HepG2 (cell line): ENCODE data around the gene ADAMTS2. TPM values are rescaled to one million over a fixed set of nuclear protein-coding genes. Genes with fewer than 3 reads are reported as not detected.

Experiments
- ATAC-seq: fragments of 200-7000 bp; cut with Tn5 transposase; 3 replicates; pipeline ENCODE4 v1.9.1; 2020; ENCODE audit warnings: mild to moderate bottlenecking, moderate library complexity
- BruUV-seq: library from RNA; stranded (reverse); fragments of 400-500 nt; replicated peaks from 2 replicates; lab custom pipeline; 2021; lab: Mats Ljungman, UMichigan
- CTCF ChIA-PET: fragments of 300-600 bp; formaldehyde crosslinking; extraction: SDS; loops from one replicate; lab custom pipeline; 2021; ENCODE audit warnings: low total read pairs, inconsistent platforms, low intra/inter-chr PET ratio; lab: Yijun Ruan, JAX
- POLR2A ChIA-PET: fragments of 350-600 bp; sonication (Branson Sonifier 250); formaldehyde crosslinking; loops from one replicate; lab custom pipeline; 2020; ENCODE audit warnings: antibody characterized with exemption, inconsistent platforms; lab: Yijun Ruan, JAX
- DNase-seq: peaks from one replicate; pipeline ENCODE4 v3.0.0-alpha.2; 2015; ENCODE audit warnings: low spot score
- FAIRE-seq: peaks from 3 replicates; lab custom pipeline; 2011; peaks lifted over from hg19 to GRCh38; lab: Jason Lieb, UNC
- H2AFZ ChIP-seq: one replicate; pipeline ENCODE4 v1.6.1; 2011; ENCODE audit warnings: low read length, inconsistent platforms
- H3K27ac ChIP-seq: fragments of 300-600 bp; 3 replicates; pipeline ENCODE4 v1.8.0; 2011; ENCODE audit warnings: mixed run types, mild to moderate bottlenecking, mixed read lengths, low read length, inconsistent platforms; ENCODE audit not compliant: insufficient read depth; ENCODE audit errors: extremely low read length
- H3K27me3 ChIP-seq, 2 experiments: fragments of 200-600 bp in 1 of 2; 2 replicates in 1 of 2; 3 replicates in 1 of 2; pipeline versions ENCODE4 v1.6.0 to v1.8.0; 2011; ENCODE audit warnings: low read length in 2 of 2, mild to moderate bottlenecking in 2 of 2, moderate library complexity in 2 of 2, inconsistent platforms in 1 of 2; ENCODE audit not compliant: insufficient read depth in 2 of 2, control insufficient read depth in 1 of 2
- H3K36me3 ChIP-seq, 2 experiments: fragments of 200-600 bp in 1 of 2; replicated peaks in 1 of 2; 2 replicates in 1 of 2; 3 replicates in 1 of 2; pipeline versions ENCODE4 v1.5.1 to v1.8.0; 2011; ENCODE audit warnings: low read length in 2 of 2, inconsistent platforms in 1 of 2; ENCODE audit not compliant: insufficient read depth in 2 of 2, control insufficient read depth in 1 of 2
- H3K4me1 ChIP-seq: 2 replicates; pipeline ENCODE4 v1.5.1; 2012; ENCODE audit warnings: low read length, inconsistent platforms; ENCODE audit not compliant: insufficient read depth
- H3K4me2 ChIP-seq: 2 replicates; pipeline ENCODE4 v1.6.0; 2011; ENCODE audit warnings: low read depth, low read length, inconsistent platforms
- H3K4me3 ChIP-seq, 3 experiments: fragments of 200-600 bp in 1 of 3; sonication (generic), shearing (Covaris generic) in 1 of 3; replicated peaks in 1 of 3; 2 replicates each; pipeline ENCODE4 v1.5.1; 2011 to 2016; ENCODE audit warnings: low read length in 3 of 3, inconsistent platforms in 2 of 3, low read depth in 2 of 3, mild to moderate bottlenecking in 2 of 3, control low read depth in 1 of 3, mixed read lengths in 1 of 3; ENCODE audit not compliant: insufficient read depth in 1 of 3
- H3K79me2 ChIP-seq: one replicate; pipeline ENCODE4 v1.6.1; 2011; ENCODE audit warnings: low read length, inconsistent platforms; ENCODE audit not compliant: insufficient read depth
- H3K9ac ChIP-seq: 2 replicates; pipeline ENCODE4 v1.6.0; 2011; ENCODE audit warnings: mild to moderate bottlenecking, low read depth, low read length, inconsistent platforms; ENCODE audit not compliant: insufficient read depth
- H3K9me3 ChIP-seq: 2 replicates; pipeline ENCODE4 v1.5.1; 2012; ENCODE audit warnings: mild to moderate bottlenecking, low read length
- H4K20me1 ChIP-seq: 2 replicates; pipeline ENCODE4 v1.6.0; 2011; ENCODE audit warnings: inconsistent platforms, mild to moderate bottlenecking, low read length, moderate library complexity; ENCODE audit not compliant: insufficient read depth
- REPIN1 ChIP-seq: sonication (generic); formaldehyde crosslinking; IDR thresholded peaks from 2 replicates; pipeline ENCODE4 v1.8.0; 2022; ENCODE audit warnings: missing genetic modification reagents, low read depth, mild to moderate bottlenecking, borderline replicate concordance
- ZMYM3 ChIP-seq: sonication (generic); formaldehyde crosslinking; IDR thresholded peaks from 2 replicates; pipeline ENCODE4 v1.5.1; 2020; ENCODE audit warnings: mild to moderate bottlenecking, missing genetic modification reagents
- ZNF749 ChIP-seq: sonication (generic); formaldehyde crosslinking; IDR thresholded peaks from 2 replicates; pipeline ENCODE4 v1.8.0; 2022; ENCODE audit warnings: mild to moderate bottlenecking, missing genetic modification reagents, moderate library complexity, borderline replicate concordance
- ZNF800 ChIP-seq: sonication (generic); formaldehyde crosslinking; IDR thresholded peaks from 2 replicates; pipeline ENCODE4 v1.4.0; 2020; ENCODE audit warnings: missing genetic modification reagents
- WGBS: methylation state at CpG from one replicate; pipeline ENCODE4 v1.1.6; 2017; ENCODE audit warnings: low lambda C conversion rate; 5-methylcytosine and 5-hydroxymethylcytosine counted together
- in situ Hi-C: cut with HindIII; loops from 2 replicates; pipeline ENCODE4 v1.10.0; 2017; ENCODE audit warnings: low pct_unique_long_range_greater_than_20kb; ENCODE audit not compliant: extremely low pct_ligation_motif_present
- intact Hi-C: fragments of 100-400 bp; cut with micrococcal nuclease; formaldehyde crosslinking; loops from one replicate; pipeline ENCODE4 v1.10.0; 2022; ENCODE audit not compliant: unreplicated experiment
- polyA plus RNA-seq, 8 experiments: library from polyadenylated mRNA; depleted of rRNA in 3 of 8; stranded (reverse) in 7 of 8; unstranded in 1 of 8; fragments of >200 nt; fragmentation: Illumina TruSeq in 4 of 8; extraction: Trizol in 4 of 8; gene quantifications; 2 replicates each; pipeline versions ENCODE4 v1.2.1 to v1.2.3, GENCODE V29; 2011 to 2016; ENCODE audit warnings: low read depth in 4 of 8, missing spikeins in 1 of 8, mixed read lengths in 1 of 8; ENCODE audit not compliant: insufficient read depth in 1 of 8
- total RNA-seq, 5 experiments: library from RNA; depleted of rRNA; stranded (reverse); fragments of >200 nt; fragmentation: Illumina TruSeq; extraction: Trizol; gene quantifications; 2 replicates each; pipeline ENCODE4 v1.2.3, GENCODE V29; 2016; ENCODE audit warnings: low read depth in 1 of 5

The ADAMTS2 gene
- total and polyA plus RNA-seq, 2 of the 13 experiments (the other 11 are each of a cell fraction or from before 2014, with no cell fraction given) = 0.24 to 3.5 TPM

GRCh38 chr5:179361037-179361603 is 15.9 kb upstream of the ADAMTS2 start (continued):
- TF ChIP-seq ZNF800 (CRISPR knock-in tag) = no peak

GRCh38 chr5:179357031-179357430 is 11.8 kb upstream of the ADAMTS2 start:
- intact Hi-C loops = no loop called here
- H3K4me2 ChIP-seq = no peak overlapping the region
- no peaks in the 10 kb centered on the region for H4K20me1 ChIP-seq
- H3K27me3 ChIP-seq = peaks cover 0 to 5% of the 10 kb centered on the region in 2 experiments; a peak in 2 of 5 replicates
- no peak overlapping the region for H3K9ac ChIP-seq
- BruUV-seq = no TSS peak
- no peak for ATAC-seq
- H3K9me3 ChIP-seq = no peaks in the 10 kb centered on the region
- H2AFZ ChIP-seq = no peak overlapping the region
- POLR2A ChIA-PET = no interaction called here
- no peaks in the 10 kb centered on the region for H3K4me1 ChIP-seq
- DNase-seq = no peak
- TF ChIP-seq REPIN1 (no peak), ZMYM3 (CRISPR knock-in tag) (no peak), ZNF749 (CRISPR knock-in tag) (no peak)
- TF ChIP-seq, all 625 proteins: peak for 0
- Histone ChIP-seq H3K36me3 (no peaks in the 10 kb centered on the region), H3K4me3 (no peak overlapping the region), H3K79me2 (no peaks in the 10 kb centered on the region), H3K27ac (no peak overlapping the region)
- CTCF ChIA-PET = no interaction called here
- in situ Hi-C loops = no loop called here
- 2% methylated on average over 7 of the region's 7 CpGs for WGBS
- FAIRE-seq = no peak
